Mesenchymal stem cell (in vitro differentiated cells and primary cell): ENCODE results near the gene GMPR.
A peak's percentile ranks its signal among the peaks of the same experiment; 100 is the strongest.

Source experiments
- DNase-seq: peaks from one replicate; pipeline ENCODE4 v3.0.0-alpha.2; 2013
- H2AFZ ChIP-seq: one replicate; pipeline ENCODE4 v1.6.1; 2013; ENCODE audit warnings: low read depth, mild to moderate bottlenecking, control low read depth, inconsistent platforms, low read length, moderate library complexity
- H2AK5ac ChIP-seq: 2 replicates; pipeline ENCODE4 v1.6.1; 2013; ENCODE audit warnings: low read length, moderate library complexity, mild to moderate bottlenecking, inconsistent platforms; ENCODE audit not compliant: severe bottlenecking
- H2BK120ac ChIP-seq: one replicate; pipeline ENCODE4 v1.6.1; 2013; ENCODE audit warnings: low read depth, mild to moderate bottlenecking, inconsistent platforms, low read length, moderate library complexity
- H2BK12ac ChIP-seq, 2 experiments: one replicate each; pipeline ENCODE4 v1.6.1; 2013; ENCODE audit warnings: inconsistent platforms in 2 of 2, low read length in 2 of 2, mild to moderate bottlenecking in 2 of 2, moderate library complexity in 2 of 2, control low read depth in 1 of 2
- H2BK15ac ChIP-seq: one replicate; pipeline ENCODE4 v1.6.1; 2013; ENCODE audit warnings: mild to moderate bottlenecking, low read depth, inconsistent platforms; ENCODE audit not compliant: poor library complexity, severe bottlenecking
- H2BK5ac ChIP-seq: 2 replicates; pipeline ENCODE4 v1.6.1; 2013; ENCODE audit warnings: low read depth, mild to moderate bottlenecking, low read length, control low read depth, inconsistent platforms; ENCODE audit not compliant: poor library complexity, severe bottlenecking
- H3K14ac ChIP-seq, 2 experiments: one replicate each; pipeline ENCODE4 v1.6.1; 2013; ENCODE audit warnings: inconsistent platforms in 2 of 2, low read length in 2 of 2, control low read depth in 1 of 2, mild to moderate bottlenecking in 1 of 2, moderate library complexity in 1 of 2
- H3K18ac ChIP-seq, 2 experiments: one replicate each; pipeline ENCODE4 v1.6.1; 2013; ENCODE audit warnings: inconsistent platforms in 2 of 2, low read length in 2 of 2, control low read depth in 1 of 2, low read depth in 1 of 2, mild to moderate bottlenecking in 1 of 2
- H3K23ac ChIP-seq, 2 experiments: one replicate each; pipeline ENCODE4 v1.6.1; 2013; ENCODE audit warnings: inconsistent platforms in 2 of 2, low read length in 2 of 2, mild to moderate bottlenecking in 2 of 2, moderate library complexity in 2 of 2, control low read depth in 1 of 2
- H3K27ac ChIP-seq: 2 replicates; pipeline ENCODE4 v1.5.1; 2013; ENCODE audit warnings: mild to moderate bottlenecking, moderate library complexity, low read length, control low read depth, inconsistent platforms; ENCODE audit not compliant: poor library complexity, severe bottlenecking
- H3K27me3 ChIP-seq, 2 experiments: 2 replicates each; pipeline versions ENCODE4 v1.6.1 to v1.7.0; 2013; ENCODE audit warnings: low read length in 2 of 2, mild to moderate bottlenecking in 2 of 2, moderate library complexity in 2 of 2, control low read depth in 1 of 2, inconsistent platforms in 1 of 2; ENCODE audit not compliant: control insufficient read depth in 1 of 2, insufficient read depth in 1 of 2
- H3K36me3 ChIP-seq, 2 experiments: 2 replicates each; pipeline versions ENCODE4 v1.6.1 to v1.7.0; 2013; ENCODE audit warnings: low read length in 2 of 2, control low read depth in 1 of 2, inconsistent platforms in 1 of 2, low read depth in 1 of 2, mild to moderate bottlenecking in 1 of 2; ENCODE audit not compliant: insufficient read depth in 2 of 2, control insufficient read depth in 1 of 2
- H3K4ac ChIP-seq, 2 experiments: one replicate each; pipeline ENCODE4 v1.6.1; 2013; ENCODE audit warnings: inconsistent platforms in 2 of 2, low read length in 2 of 2, mild to moderate bottlenecking in 2 of 2, moderate library complexity in 2 of 2, control low read depth in 1 of 2, low read depth in 1 of 2
- H3K4me1 ChIP-seq: 2 replicates; pipeline ENCODE4 v1.6.1; 2013; ENCODE audit warnings: low read depth, low read length, control low read depth; ENCODE audit not compliant: control insufficient read depth, insufficient read depth
- H3K4me2 ChIP-seq: 2 replicates; pipeline ENCODE4 v1.6.1; 2013; ENCODE audit warnings: low read length, mild to moderate bottlenecking, inconsistent platforms; ENCODE audit not compliant: poor library complexity, severe bottlenecking
- H3K4me3 ChIP-seq, 2 experiments: 2 replicates each; pipeline versions ENCODE4 v1.5.1 to v1.7.0; 2013; ENCODE audit warnings: low read length in 2 of 2, mild to moderate bottlenecking in 2 of 2, control low read depth in 1 of 2, low read depth in 1 of 2; ENCODE audit not compliant: insufficient read depth in 1 of 2
- H3K79me1 ChIP-seq: replicated peaks from 2 replicates; pipeline ENCODE4 v1.6.1; 2013; ENCODE audit warnings: mild to moderate bottlenecking, control low read depth, low read length, inconsistent platforms; ENCODE audit not compliant: poor library complexity, severe bottlenecking
- H3K9ac ChIP-seq: 2 replicates; pipeline ENCODE4 v1.7.0; 2013; ENCODE audit warnings: mild to moderate bottlenecking, low read length, moderate library complexity
- H3K9me3 ChIP-seq: 2 replicates; pipeline ENCODE4 v1.7.0; 2013; ENCODE audit warnings: mild to moderate bottlenecking, low read length; ENCODE audit not compliant: control insufficient read depth
- H4K8ac ChIP-seq: one replicate; pipeline ENCODE4 v1.6.1; 2013; ENCODE audit warnings: inconsistent platforms, mild to moderate bottlenecking, low read length, moderate library complexity
- H4K91ac ChIP-seq: one replicate; pipeline ENCODE4 v1.6.1; 2013; ENCODE audit warnings: mild to moderate bottlenecking, low read length, inconsistent platforms
- WGBS: methylation state at CpG from one replicate; pipeline ENCODE4 v1.1.7; 2013; ENCODE audit warnings: mixed read lengths; 5-methylcytosine and 5-hydroxymethylcytosine counted together

GMPR gene

DNA sequence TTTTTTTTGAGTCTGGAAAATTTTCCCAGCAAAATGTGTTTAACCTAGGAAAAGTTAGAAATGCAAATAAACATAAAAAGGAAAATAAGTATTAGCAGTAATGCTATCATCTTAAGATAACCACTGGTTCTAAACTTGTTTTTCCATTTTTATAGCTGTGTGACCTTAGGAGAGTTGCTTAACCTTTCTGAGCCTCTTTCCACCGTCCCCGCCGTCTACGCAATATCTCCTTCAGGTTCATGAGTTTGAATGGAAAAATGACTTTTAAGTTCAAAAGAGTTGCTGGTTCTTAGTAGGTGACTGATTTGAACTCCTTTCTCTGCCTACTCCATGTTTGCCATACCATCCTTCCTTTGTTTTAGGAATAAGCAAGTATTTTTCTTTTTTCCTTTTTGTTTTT is 44.0 kb downstream of the GMPR start:
- H3K9ac ChIP-seq, result no peak overlapping the region
- H2BK120ac ChIP-seq, result no peak overlapping the region
- no peak overlapping the region for H3K27ac ChIP-seq
- H3K36me3 ChIP-seq, result peaks cover 0 to 3% of the 10 kb centered on the region in 2 experiments
- H2BK5ac ChIP-seq, result no peak overlapping the region
- no peak overlapping the region for H3K4ac ChIP-seq
- no peak overlapping the region for H3K4me3 ChIP-seq
- no peak overlapping the region for H2AFZ ChIP-seq
- no peak overlapping the region for H4K8ac ChIP-seq
- no peak overlapping the region for H4K91ac ChIP-seq
- H3K4me2 ChIP-seq, result no peak overlapping the region
- H3K23ac ChIP-seq, result no peak overlapping the region
- 100% methylated on average over 3 of the region's 4 CpGs for WGBS
- H2BK12ac ChIP-seq, result no peak overlapping the region
- no peak overlapping the region for H3K18ac ChIP-seq
- H3K79me1 ChIP-seq, result no peaks in the 10 kb centered on the region
- H3K4me1 ChIP-seq, result peaks cover 26% of the 10 kb centered on the region
- H2BK15ac ChIP-seq, result no peak overlapping the region
- H3K14ac ChIP-seq, result no peak overlapping the region
- DNase-seq, result no peak
- no peak overlapping the region for H2AK5ac ChIP-seq
- no peaks in the 10 kb centered on the region for H3K9me3 ChIP-seq
- H3K27me3 ChIP-seq, result no peaks in the 10 kb centered on the region

DNA sequence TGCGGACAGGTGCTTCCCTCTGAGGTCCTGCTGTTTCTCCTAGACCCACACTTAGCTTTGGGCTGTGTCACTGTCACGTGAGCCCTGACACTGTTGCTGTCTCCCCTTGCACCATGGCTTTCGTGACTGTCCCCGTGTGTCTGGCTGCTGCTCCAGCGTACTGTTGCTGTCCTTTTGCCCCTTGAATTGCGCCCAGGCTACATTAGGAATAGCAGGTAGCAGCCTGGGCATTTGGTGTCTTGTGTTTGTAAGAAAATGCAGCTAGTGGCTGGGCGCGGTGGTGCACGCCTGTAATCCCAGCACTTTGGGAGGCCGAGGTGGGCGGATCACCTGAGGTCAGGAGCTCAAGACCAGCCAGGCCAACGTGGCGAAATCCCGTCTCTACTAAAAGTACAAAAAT is 46.1 kb downstream of the GMPR start:
- no peaks in the 10 kb centered on the region for H3K27me3 ChIP-seq

DNA sequence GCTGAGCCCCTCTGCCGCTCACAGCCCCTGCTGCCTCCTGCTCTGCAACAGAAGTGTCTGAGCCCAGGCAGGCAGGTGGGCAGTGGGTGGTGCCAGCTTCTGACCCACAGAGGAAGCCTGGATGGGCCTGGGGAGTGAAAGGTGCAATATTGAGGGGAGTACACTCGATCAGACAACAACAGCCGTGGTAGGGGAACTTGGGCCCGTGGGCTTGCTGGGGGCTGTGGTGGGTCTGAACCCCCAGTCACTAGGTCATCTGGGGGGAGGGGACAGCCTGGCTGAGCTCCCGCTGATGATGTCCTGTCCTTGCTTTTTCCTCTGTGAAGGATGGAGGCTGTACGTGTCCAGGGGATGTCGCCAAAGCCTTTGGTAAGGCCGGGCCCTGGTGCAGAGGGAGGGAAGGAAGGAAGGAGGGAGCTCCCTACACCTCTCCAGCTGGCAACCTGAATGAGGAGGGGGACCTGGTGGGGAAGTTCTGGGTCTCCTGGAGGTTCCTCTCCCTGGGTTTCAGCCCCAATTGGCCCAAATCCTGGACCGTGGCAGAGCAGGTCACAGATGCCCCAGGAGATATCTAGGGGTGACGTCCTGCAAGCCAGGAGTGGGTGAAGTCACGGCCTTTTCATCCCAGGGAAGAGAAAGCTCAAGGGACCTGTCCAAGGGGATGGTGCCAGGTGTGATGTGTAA is 47.2 kb downstream of the GMPR start:
- WGBS, result 91% methylated on average over 11 of the region's 11 CpGs
- H3K27ac ChIP-seq, result no peak overlapping the region
- DNase-seq, result no peak
- no peaks in the 10 kb centered on the region for H3K9me3 ChIP-seq
- H2BK120ac ChIP-seq, result no peak overlapping the region
- H3K4me1 ChIP-seq, result peaks cover 16% of the 10 kb centered on the region
- H2BK15ac ChIP-seq, result peak overlapping the region; percentile 12
- H3K79me1 ChIP-seq, result no peaks in the 10 kb centered on the region
- no peak overlapping the region for H4K8ac ChIP-seq
- H4K91ac ChIP-seq, result no peak overlapping the region
- no peaks in the 10 kb centered on the region for H3K36me3 ChIP-seq
- H2AFZ ChIP-seq, result no peak overlapping the region
- no peak overlapping the region for H3K4ac ChIP-seq
- H3K9ac ChIP-seq, result no peak overlapping the region
- H3K27me3 ChIP-seq, result no peaks in the 10 kb centered on the region
- H3K4me3 ChIP-seq, result peak overlapping the region in 1 of 2 experiments; percentile 37
- H3K23ac ChIP-seq, result no peak overlapping the region
- H3K4me2 ChIP-seq, result no peak overlapping the region
- H3K18ac ChIP-seq, result no peak overlapping the region
- H3K14ac ChIP-seq, result peak overlapping the region in 1 of 2 experiments; percentile 85
- H2BK12ac ChIP-seq, result peak overlapping the region in 1 of 2 experiments; percentile 15
- H2BK5ac ChIP-seq, result no peak overlapping the region
- H2AK5ac ChIP-seq, result no peak overlapping the region

More for the DNA sequence above, 46.1 kb downstream of the GMPR start:
- H3K4me3 ChIP-seq, result no peak overlapping the region
- peak overlapping the region in 1 of 2 experiments; percentile 44 for H3K18ac ChIP-seq
- H4K8ac ChIP-seq, result no peak overlapping the region
- no peak overlapping the region for H3K4ac ChIP-seq
- H2BK15ac ChIP-seq, result no peak overlapping the region
- peaks cover 16% of the 10 kb centered on the region for H3K4me1 ChIP-seq
- H2BK12ac ChIP-seq, result no peak overlapping the region
- no peak overlapping the region for H2AFZ ChIP-seq
- no peak overlapping the region for H3K4me2 ChIP-seq
- H3K27ac ChIP-seq, result no peak overlapping the region
- WGBS, result 98% methylated on average over 14 of the region's 14 CpGs
- no peak overlapping the region for H3K9ac ChIP-seq
- peak overlapping the region; percentile 54 for H4K91ac ChIP-seq
- H2BK5ac ChIP-seq, result no peak overlapping the region
- H3K79me1 ChIP-seq, result no peaks in the 10 kb centered on the region
- no peaks in the 10 kb centered on the region for H3K9me3 ChIP-seq
- no peaks in the 10 kb centered on the region for H3K36me3 ChIP-seq
- H3K14ac ChIP-seq, result peak overlapping the region in 1 of 2 experiments; percentile 23
- no peak overlapping the region for H2BK120ac ChIP-seq
- no peak for DNase-seq
- no peak overlapping the region for H3K23ac ChIP-seq
- H2AK5ac ChIP-seq, result no peak overlapping the region

DNA sequence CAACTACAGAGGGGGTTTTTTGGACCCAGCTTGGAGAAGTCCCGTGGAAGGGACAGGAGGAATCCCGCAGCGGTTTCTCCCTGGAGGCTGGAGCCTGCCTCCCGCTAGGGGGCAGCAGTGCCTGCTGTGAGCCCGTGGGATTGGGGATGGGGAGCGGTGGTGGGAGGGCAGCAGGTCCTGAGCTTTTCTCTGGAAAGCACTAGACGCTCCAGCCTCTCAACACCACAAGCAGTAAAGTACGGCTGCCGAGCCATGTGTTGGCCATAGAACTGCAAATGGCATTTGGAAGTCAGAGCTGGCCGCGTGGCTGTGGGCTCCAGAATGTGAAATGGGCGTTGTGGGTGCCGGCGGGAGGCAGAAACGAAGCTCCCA is 47.8 kb downstream of the GMPR start:
- no peak overlapping the region for H3K14ac ChIP-seq
- 33% methylated on average over 14 of the region's 15 CpGs for WGBS
- DNase-seq, result peak; percentile 57

More for the DNA sequence above, 47.8 kb downstream of the GMPR start:
- no peak overlapping the region for H3K4me2 ChIP-seq
- no peak overlapping the region for H2AFZ ChIP-seq
- no peak overlapping the region for H3K27ac ChIP-seq
- H2BK15ac ChIP-seq, result peak overlapping the region; percentile 9
- H3K9ac ChIP-seq, result no peak overlapping the region
- H3K4me1 ChIP-seq, result peaks cover 16% of the 10 kb centered on the region
- H3K4me3 ChIP-seq, result peak overlapping the region in 1 of 2 experiments; percentile 37
- H2AK5ac ChIP-seq, result no peak overlapping the region
- H3K4ac ChIP-seq, result no peak overlapping the region
- peak overlapping the region; percentile 21 for H2BK120ac ChIP-seq
- H2BK12ac ChIP-seq, result no peak overlapping the region
- H3K79me1 ChIP-seq, result no peaks in the 10 kb centered on the region
- no peaks in the 10 kb centered on the region for H3K9me3 ChIP-seq
- no peak overlapping the region for H3K18ac ChIP-seq
- no peak overlapping the region for H4K8ac ChIP-seq
- H3K27me3 ChIP-seq, result no peaks in the 10 kb centered on the region
- no peak overlapping the region for H3K23ac ChIP-seq
- H4K91ac ChIP-seq, result no peak overlapping the region
- no peaks in the 10 kb centered on the region for H3K36me3 ChIP-seq
- H2BK5ac ChIP-seq, result no peak overlapping the region
